GM23338 (cell line): ENCODE measurements around the gene SERTAD1.

ENCODE experiments used
- CTCF ChIP-seq, 2 experiments: fragments of 200-600 bp in 1 of 2; sonication (generic) in 1 of 2; conservative IDR thresholded peaks; 2 replicates each; pipeline versions ENCODE4 v1.5.1 to v1.6.1; 2016 to 2017; ENCODE audit warnings: antibody characterized with exemption in 2 of 2, low read depth in 2 of 2, mild to moderate bottlenecking in 2 of 2, moderate library complexity in 1 of 2
- EZH2 ChIP-seq: fragments of 200-600 bp; sonication (generic); IDR thresholded peaks from one replicate; pipeline ENCODE4 v1.8.0; 2017; ENCODE audit warnings: antibody characterized with exemption, mild to moderate bottlenecking, low read depth; ENCODE audit not compliant: unreplicated experiment
- EZH2phosphoT487 ChIP-seq: fragments of 200-600 bp; sonication (generic); IDR thresholded peaks from one replicate; pipeline ENCODE4 v1.8.1; 2018; ENCODE audit warnings: antibody characterized with exemption; ENCODE audit not compliant: unreplicated experiment
- NANOG ChIP-seq: IDR thresholded peaks from 2 replicates; pipeline ENCODE4 v1.6.1; 2016; ENCODE audit warnings: antibody characterized with exemption, borderline replicate concordance
- POLR2AphosphoS5 ChIP-seq: IDR thresholded peaks from 2 replicates; pipeline ENCODE4 v1.6.1; 2016; ENCODE audit warnings: antibody characterized with exemption, low read depth
- ZNF114 ChIP-seq: fragments of 250-450 bp; sonication (Bioruptor Pico); IDR thresholded peaks from 2 replicates; pipeline ENCODE4 v1.5.0; 2020; ENCODE audit warnings: mild to moderate bottlenecking, moderate library complexity

- TF ChIP-seq CTCF (conservative IDR thresholded peaks at IDR 0.05; ENCODE audit: low read depth in 2 of 2) (no peak), ZNF114 (no peak), NANOG (no peak), POLR2AphosphoS5 (no peak), EZH2phosphoT487 (no peak), EZH2 (no peak)
These were observed 33.7 kb downstream of the SERTAD1 start for GRCh38 chr19:40392123-40392522.
